ENCODE measurements around the gene ACO2.
A peak's percentile ranks its signal among the peaks of the same experiment; 100 is the strongest.

Gene ACO2

DNA sequence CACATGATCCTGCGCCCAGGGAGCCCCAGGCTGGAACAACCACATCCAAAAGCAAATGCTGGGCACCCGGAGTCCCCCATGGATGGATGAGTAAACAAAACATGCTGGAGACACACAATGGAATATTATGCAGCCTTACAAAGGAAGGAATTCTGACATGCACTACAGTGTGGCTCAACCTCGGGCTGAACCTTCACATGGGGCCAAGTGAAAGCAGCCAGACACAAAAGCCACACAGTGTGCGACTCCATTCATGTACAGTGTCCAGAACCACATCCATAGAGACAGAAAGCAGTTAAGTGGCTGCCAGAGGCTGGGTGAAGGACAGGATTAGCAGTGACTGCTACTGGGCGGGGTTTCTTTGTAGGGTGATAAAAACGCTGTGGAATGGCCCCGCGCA lies 65.3 kb downstream of the ACO2 start:
- Histone ChIP-seq H3K27ac (ENCODE audit: poor library complexity, severe bottlenecking) (no peak overlapping the region), H3K4me3 (ENCODE audit: severe bottlenecking) (no peak overlapping the region), H3K36me3 (ENCODE audit: low read depth) (peaks cover 58% of the 10 kb centered on the region), H3K4me1 (ENCODE audit: insufficient read depth, poor library complexity, severe bottlenecking) (no peaks in the 10 kb centered on the region), H3K9me3 (ENCODE audit: severe bottlenecking) (no peaks in the 10 kb centered on the region), H3K27me3 (ENCODE audit: insufficient read depth, poor library complexity, severe bottlenecking) (no peaks in the 10 kb centered on the region)
- no peak for TF ChIP-seq CTCF (IDR thresholded peaks at IDR 0.05; ENCODE audit: poor library complexity, severe bottlenecking)
- ATAC-seq (ENCODE audit: low read depth), result no peak
- DNase-seq (ENCODE audit: low spot score), result no peak

DNA sequence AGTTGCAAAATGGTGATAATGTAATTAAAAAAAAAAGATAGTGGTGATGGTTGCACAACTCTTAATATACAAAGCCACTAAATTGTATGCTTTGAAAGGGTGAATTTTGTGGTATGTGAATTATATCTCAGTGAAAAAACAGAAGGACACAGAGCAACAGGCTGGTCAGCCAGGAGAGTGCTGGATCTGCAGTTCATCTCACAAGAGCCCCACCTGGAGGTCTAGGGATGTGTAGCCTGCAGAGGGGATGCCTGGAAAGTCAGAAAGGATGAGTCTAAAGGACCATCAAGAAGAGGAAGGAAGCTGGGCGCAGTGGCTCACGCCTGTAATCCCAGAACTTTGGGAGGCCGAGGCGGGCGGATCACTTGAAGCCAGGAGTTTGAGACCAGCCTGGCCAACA lies 66.3 kb downstream of the ACO2 start:
- Histone ChIP-seq H3K27ac (ENCODE audit: poor library complexity, severe bottlenecking) (no peak overlapping the region), H3K36me3 (ENCODE audit: low read depth) (peaks cover 53% of the 10 kb centered on the region), H3K4me1 (ENCODE audit: insufficient read depth, poor library complexity, severe bottlenecking) (no peaks in the 10 kb centered on the region), H3K4me3 (ENCODE audit: severe bottlenecking) (no peak overlapping the region), H3K9me3 (ENCODE audit: severe bottlenecking) (no peaks in the 10 kb centered on the region), H3K27me3 (ENCODE audit: insufficient read depth, poor library complexity, severe bottlenecking) (no peaks in the 10 kb centered on the region)
- TF ChIP-seq CTCF (IDR thresholded peaks at IDR 0.05; ENCODE audit: poor library complexity, severe bottlenecking), result peak; percentile 18
- DNase-seq (ENCODE audit: low spot score), result no peak
- ATAC-seq (ENCODE audit: low read depth), result peak; percentile 50; the same call in 1 of the 3 replicates

- H3K36me3 ChIP-seq (ENCODE audit: low read depth), result peaks cover 34% of the 10 kb centered on the region
- ATAC-seq (ENCODE audit: low read depth), result no peak
These were observed 68.3 kb downstream of the ACO2 start for GRCh38 chr22:41537203-41537602.

DNA sequence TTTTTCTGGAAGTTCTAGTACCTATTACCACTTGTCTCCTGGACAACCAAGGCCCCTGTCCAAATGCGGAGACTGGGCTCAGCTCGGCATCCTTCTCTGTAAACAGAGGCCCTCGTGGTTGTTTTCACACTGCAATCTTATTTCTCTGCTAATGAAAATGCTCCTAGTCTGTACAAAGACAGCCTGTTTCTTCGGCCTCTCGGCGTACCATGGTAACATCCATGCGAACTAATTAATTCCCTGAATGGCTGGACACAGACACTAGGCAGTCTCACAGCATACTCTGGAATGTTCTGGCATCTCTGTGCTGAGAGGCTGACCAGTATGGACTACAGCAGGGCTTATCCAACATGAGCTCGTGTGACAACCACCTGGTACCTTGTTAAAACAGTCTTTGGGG lies 69.7 kb downstream of the ACO2 start:
- ATAC-seq (ENCODE audit: low read depth) (no peak), DNase-seq (ENCODE audit: low spot score) (no peak)
- Histone ChIP-seq H3K27ac (ENCODE audit: poor library complexity, severe bottlenecking) (no peak overlapping the region), H3K9me3 (ENCODE audit: severe bottlenecking) (no peaks in the 10 kb centered on the region), H3K4me1 (ENCODE audit: insufficient read depth, poor library complexity, severe bottlenecking) (peaks cover 10% of the 10 kb centered on the region), H3K27me3 (ENCODE audit: insufficient read depth, poor library complexity, severe bottlenecking) (no peaks in the 10 kb centered on the region), H3K36me3 (ENCODE audit: low read depth) (peaks cover 25% of the 10 kb centered on the region), H3K4me3 (ENCODE audit: severe bottlenecking) (no peak overlapping the region)
- no peak for TF ChIP-seq CTCF (IDR thresholded peaks at IDR 0.05; ENCODE audit: poor library complexity, severe bottlenecking)

More at GRCh38 chr22:41537203-41537602, 68.3 kb downstream of the ACO2 start:
- TF ChIP-seq CTCF (IDR thresholded peaks at IDR 0.05; ENCODE audit: poor library complexity, severe bottlenecking), result no peak
- Histone ChIP-seq H3K27ac (ENCODE audit: poor library complexity, severe bottlenecking) (no peak overlapping the region), H3K27me3 (ENCODE audit: insufficient read depth, poor library complexity, severe bottlenecking) (no peaks in the 10 kb centered on the region), H3K4me3 (ENCODE audit: severe bottlenecking) (no peak overlapping the region), H3K4me1 (ENCODE audit: insufficient read depth, poor library complexity, severe bottlenecking) (no peaks in the 10 kb centered on the region), H3K9me3 (ENCODE audit: severe bottlenecking) (no peaks in the 10 kb centered on the region)
- DNase-seq (ENCODE audit: low spot score), result no peak

DNA sequence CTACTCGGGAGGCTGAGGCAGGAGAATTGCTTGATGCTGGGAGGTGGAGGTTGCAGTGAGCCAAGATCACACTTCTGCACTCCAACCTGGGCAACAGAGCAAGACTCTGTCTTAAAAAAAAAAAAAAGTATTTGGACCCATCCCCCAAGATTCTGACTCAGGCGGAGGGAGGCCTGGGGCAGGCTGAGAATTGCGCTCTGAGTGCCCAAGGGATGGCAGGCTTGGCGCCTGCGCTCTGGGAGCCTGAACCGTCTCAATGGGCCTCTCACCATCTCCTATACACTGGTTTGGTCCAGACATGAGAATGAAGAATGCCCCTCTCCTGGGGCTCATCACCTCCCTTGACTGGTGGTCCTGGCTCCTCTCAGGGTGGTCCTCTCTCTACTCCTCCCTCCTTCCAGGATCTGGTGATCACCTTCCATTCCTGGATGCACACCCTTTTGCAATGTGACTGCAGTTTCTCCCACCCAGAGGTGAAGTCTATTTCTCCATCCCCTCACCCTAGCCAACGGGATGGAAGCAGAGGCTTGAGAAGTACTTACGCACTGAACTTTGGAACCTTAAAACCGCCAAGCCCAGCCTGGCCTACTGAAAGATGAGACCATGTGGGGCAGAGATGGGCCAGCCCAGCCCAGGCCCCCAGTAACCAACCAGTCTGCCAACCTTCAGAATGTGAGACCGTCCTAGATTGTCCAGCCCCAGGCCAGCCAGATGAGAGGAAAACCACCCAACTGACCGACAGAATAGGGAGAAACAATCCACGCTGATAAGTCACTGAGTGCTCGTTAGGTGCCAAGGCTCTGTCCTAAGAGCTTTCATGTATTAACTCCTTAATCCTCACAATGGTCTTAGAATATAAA lies 70.5 kb downstream of the ACO2 start:
- ATAC-seq (ENCODE audit: low read depth), result no peak
- H3K27ac ChIP-seq (ENCODE audit: poor library complexity, severe bottlenecking), result no peak overlapping the region
- H3K27me3 ChIP-seq (ENCODE audit: insufficient read depth, poor library complexity, severe bottlenecking), result no peaks in the 10 kb centered on the region
- TF ChIP-seq CTCF (IDR thresholded peaks at IDR 0.05; ENCODE audit: poor library complexity, severe bottlenecking), result no peak
- no peak for DNase-seq (ENCODE audit: low spot score)
- H3K4me1 ChIP-seq (ENCODE audit: insufficient read depth, poor library complexity, severe bottlenecking), result peaks cover 10% of the 10 kb centered on the region
- H3K36me3 ChIP-seq (ENCODE audit: low read depth), result peaks cover 19% of the 10 kb centered on the region
- no peak overlapping the region for H3K4me3 ChIP-seq (ENCODE audit: severe bottlenecking)
- H3K9me3 ChIP-seq (ENCODE audit: severe bottlenecking), result no peaks in the 10 kb centered on the region
